ENCODE data around the gene GOLGA2.

GRCh38 chr9:128208386-128208785 lies 67.4 kb downstream of the GOLGA2 start:
- TF ChIP-seq, protein P1, sequence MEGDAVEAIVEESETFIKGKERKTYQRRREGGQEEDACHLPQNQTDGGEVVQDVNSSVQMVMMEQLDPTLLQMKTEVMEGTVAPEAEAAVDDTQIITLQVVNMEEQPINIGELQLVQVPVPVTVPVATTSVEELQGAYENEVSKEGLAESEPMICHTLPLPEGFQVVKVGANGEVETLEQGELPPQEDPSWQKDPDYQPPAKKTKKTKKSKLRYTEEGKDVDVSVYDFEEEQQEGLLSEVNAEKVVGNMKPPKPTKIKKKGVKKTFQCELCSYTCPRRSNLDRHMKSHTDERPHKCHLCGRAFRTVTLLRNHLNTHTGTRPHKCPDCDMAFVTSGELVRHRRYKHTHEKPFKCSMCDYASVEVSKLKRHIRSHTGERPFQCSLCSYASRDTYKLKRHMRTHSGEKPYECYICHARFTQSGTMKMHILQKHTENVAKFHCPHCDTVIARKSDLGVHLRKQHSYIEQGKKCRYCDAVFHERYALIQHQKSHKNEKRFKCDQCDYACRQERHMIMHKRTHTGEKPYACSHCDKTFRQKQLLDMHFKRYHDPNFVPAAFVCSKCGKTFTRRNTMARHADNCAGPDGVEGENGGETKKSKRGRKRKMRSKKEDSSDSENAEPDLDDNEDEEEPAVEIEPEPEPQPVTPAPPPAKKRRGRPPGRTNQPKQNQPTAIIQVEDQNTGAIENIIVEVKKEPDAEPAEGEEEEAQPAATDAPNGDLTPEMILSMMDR (IDR thresholded peaks at IDR 0.05; ENCODE audit: insufficient read depth, low read length, poor library complexity, severe bottlenecking): no peak
- no peak for TF ChIP-seq EZH2phosphoT487 (conservative IDR thresholded peaks at IDR 0.05; ENCODE audit: low read length)

All from SU-DHL-6 (cell line).